Hypothalamus (tissue), 51 donors: ENCODE data around the gene PROSER3.

ENCODE experiments used
- DNase-seq, 51 donors: peaks; one replicate each; lab custom pipeline; 2025; lab: John Stamatoyannopoulos, UW

PROSER3 gene

GRCh38 chr19:35812220-35813042, 54.5 kb downstream of the PROSER3 start, which contains the start of gene PRODH2:
PRODH2 (minus strand) TSS chr19:35812845; CDS start chr19:35812805, 40 bp downstream.
- DNase-seq, result no peak

- no peak for DNase-seq
These were observed 55.3 kb downstream of the PROSER3 start for GRCh38 chr19:35813043-35813890.

- no peak for DNase-seq
These were observed 58.3 kb downstream of the PROSER3 start for GRCh38 chr19:35816262-35816661.

GRCh38 chr19:35816846-35817245, 58.9 kb downstream of the PROSER3 start:
- no peak for DNase-seq

GRCh38 chr19:35818445-35818844, 60.5 kb downstream of the PROSER3 start:
- no peak for DNase-seq
